Type B pancreatic cell (in vitro differentiated cells): ENCODE results near the gene CYP3A4. TPM values are rescaled to one million over a fixed set of nuclear protein-coding genes. Genes with fewer than 3 reads are reported as not detected.
"Not testable (repeated sequence)": the region's sequence is repeated elsewhere in the genome, so short reads cannot be mapped to it uniquely, and the experiment has no call there.

Source experiments
- DNase-seq: peaks from one replicate; pipeline ENCODE4 v3.0.0; 2021; ENCODE audit warnings: mixed read lengths; ENCODE audit not compliant: unreplicated experiment; ENCODE audit errors: extremely low spot score
- H3K27ac Mint-ChIP-seq: 2 replicates; pipeline ENCODE4 v1.8.0; 2021; ENCODE audit warnings: mild to moderate bottlenecking, mixed read lengths
- H3K27me3 Mint-ChIP-seq: 2 replicates; pipeline ENCODE4 v1.8.0; 2021; ENCODE audit warnings: mixed read lengths
- H3K36me3 Mint-ChIP-seq: 2 replicates; pipeline ENCODE4 v1.8.0; 2021; ENCODE audit warnings: mixed read lengths
- H3K4me1 Mint-ChIP-seq: one replicate; pipeline ENCODE4 v1.8.0; 2021; ENCODE audit warnings: mixed read lengths; ENCODE audit not compliant: unreplicated experiment
- H3K4me3 Mint-ChIP-seq: 2 replicates; pipeline ENCODE4 v1.8.0; 2021; ENCODE audit warnings: mild to moderate bottlenecking, mixed read lengths
- H3K9me3 Mint-ChIP-seq: 2 replicates; pipeline ENCODE4 v1.8.0; 2021; ENCODE audit warnings: mixed read lengths
- CTCF ChIP-seq: fragments of 200-600 bp; sonication (generic); conservative IDR thresholded peaks from 2 replicates; pipeline ENCODE4 v1.5.0; 2021; ENCODE audit warnings: antibody characterized with exemption, mild to moderate bottlenecking
- total RNA-seq: library from RNA; stranded (reverse); gene quantifications from 2 replicates; pipeline ENCODE4 v1.2.1, GENCODE V29; 2021; ENCODE audit warnings: low replicate concordance

The CYP3A4 gene
- total RNA-seq, 1 donor from 2014 or later, result 4.2 TPM

GRCh38 chr7:99798972-99799371, 15.0 kb upstream of the CYP3A4 start:
- no peak overlapping the region for H3K27ac Mint-ChIP-seq
- no peak overlapping the region for H3K4me3 Mint-ChIP-seq
- TF ChIP-seq CTCF, result no peak
- no peaks in the 10 kb centered on the region for H3K9me3 Mint-ChIP-seq
- no peak for DNase-seq
- H3K27me3 Mint-ChIP-seq, result peaks cover 5% of the 10 kb centered on the region
- no peaks in the 10 kb centered on the region for H3K36me3 Mint-ChIP-seq
- no peaks in the 10 kb centered on the region for H3K4me1 Mint-ChIP-seq

GRCh38 chr7:99795864-99796263, 11.9 kb upstream of the CYP3A4 start:
- not testable (repeated sequence) for DNase-seq, H3K4me3 Mint-ChIP-seq, H3K4me1 Mint-ChIP-seq, H3K27ac Mint-ChIP-seq, H3K27me3 Mint-ChIP-seq, H3K36me3 Mint-ChIP-seq, H3K9me3 Mint-ChIP-seq

- TF ChIP-seq CTCF, result no peak
- Mint-ChIP-seq H3K9me3 (no peaks in the 10 kb centered on the region), H3K36me3 (no peaks in the 10 kb centered on the region)
These were observed 10.9 kb upstream of the CYP3A4 start for GRCh38 chr7:99794585-99795502.

GRCh38 chr7:99793443-99793842, 9.5 kb upstream of the CYP3A4 start:
- no peaks in the 10 kb centered on the region for H3K4me1 Mint-ChIP-seq
- no peak overlapping the region for H3K4me3 Mint-ChIP-seq
- peaks cover 6% of the 10 kb centered on the region for H3K27me3 Mint-ChIP-seq
- no peaks in the 10 kb centered on the region for H3K9me3 Mint-ChIP-seq
- H3K27ac Mint-ChIP-seq, result no peak overlapping the region
- TF ChIP-seq CTCF, result no peak
- no peaks in the 10 kb centered on the region for H3K36me3 Mint-ChIP-seq
- DNase-seq, result no peak

More at GRCh38 chr7:99794585-99795502, 10.9 kb upstream of the CYP3A4 start:
- Mint-ChIP-seq H3K27ac (no peak overlapping the region), H3K4me1 (no peaks in the 10 kb centered on the region), H3K27me3 (peaks cover 3% of the 10 kb centered on the region), H3K4me3 (no peak overlapping the region)
- no peak for DNase-seq

- Mint-ChIP-seq H3K36me3 (no peaks in the 10 kb centered on the region), H3K27ac (no peak overlapping the region), H3K4me3 (no peak overlapping the region), H3K27me3 (peaks cover 10% of the 10 kb centered on the region), H3K4me1 (no peaks in the 10 kb centered on the region), H3K9me3 (no peaks in the 10 kb centered on the region)
- TF ChIP-seq CTCF, result no peak
- DNase-seq, result no peak
These were observed 9.0 kb upstream of the CYP3A4 start for GRCh38 chr7:99792967-99793366.

- Mint-ChIP-seq H3K36me3 (no peaks in the 10 kb centered on the region), H3K4me3 (no peak overlapping the region), H3K27me3 (peaks cover 10% of the 10 kb centered on the region), H3K27ac (no peak overlapping the region), H3K4me1 (no peaks in the 10 kb centered on the region), H3K9me3 (no peaks in the 10 kb centered on the region)
- no peak for TF ChIP-seq CTCF
- DNase-seq, result no peak
These were observed 7.8 kb upstream of the CYP3A4 start for GRCh38 chr7:99791667-99792369.
